Activated naive CD4-positive, alpha-beta T cell treated with anti-CD3 and anti-CD28 coated beads, Interleukin-2, amount 10 ng/mL, durations not matched to agents 7 days and 5 days (primary cell): ENCODE data around the gene HAPSTR1.
A peak's percentile ranks its signal among the peaks of the same experiment; 100 is the strongest.

Experiments used
- CTCF ChIA-PET: fragments of 350-600 bp; sonication (Branson Sonifier 250); formaldehyde crosslinking; loops from one replicate; lab custom pipeline; 2021; ENCODE audit warnings: antibody characterized with exemption; lab: Charles Lee
- DNase-seq: peaks from one replicate; pipeline ENCODE4 v3.0.0-alpha.2; 2020
- H3K27ac Mint-ChIP-seq: one replicate; pipeline ENCODE4 v1.8.0; 2021; ENCODE audit warnings: mild to moderate bottlenecking, moderate library complexity, mixed read lengths
- H3K27me3 Mint-ChIP-seq: one replicate; pipeline ENCODE4 v1.8.0; 2021; ENCODE audit warnings: mild to moderate bottlenecking, mixed read lengths
- H3K36me3 Mint-ChIP-seq: one replicate; pipeline ENCODE4 v1.8.0; 2021; ENCODE audit warnings: mixed read lengths
- H3K4me1 Mint-ChIP-seq: one replicate; pipeline ENCODE4 v1.8.0; 2021; ENCODE audit warnings: mixed read lengths
- H3K4me3 Mint-ChIP-seq: one replicate; pipeline ENCODE4 v1.8.0; 2021; ENCODE audit warnings: mild to moderate bottlenecking, moderate library complexity, mixed read lengths
- H3K9me3 Mint-ChIP-seq: one replicate; pipeline ENCODE4 v1.8.0; 2021; ENCODE audit warnings: mixed read lengths

HAPSTR1 gene

GRCh38 chr16:9112844-9113186 lies 21.4 kb downstream of the HAPSTR1 start:
- Mint-ChIP-seq H3K9me3 (no peaks in the 10 kb centered on the region), H3K36me3 (peaks cover 71% of the 10 kb centered on the region), H3K27ac (no peak overlapping the region), H3K27me3 (no peaks in the 10 kb centered on the region), H3K4me3 (no peak overlapping the region), H3K4me1 (peaks cover 56% of the 10 kb centered on the region)
- CTCF ChIA-PET, result no interaction called here
- no peak for DNase-seq

GRCh38 chr16:9113707-9114106 lies 22.3 kb downstream of the HAPSTR1 start:
- H3K9me3 Mint-ChIP-seq, result no peaks in the 10 kb centered on the region
- no peak overlapping the region for H3K4me3 Mint-ChIP-seq
- DNase-seq, result no peak
- peaks cover 71% of the 10 kb centered on the region for H3K36me3 Mint-ChIP-seq
- CTCF ChIA-PET, result no interaction called here
- peak overlapping the region; percentile 67 for H3K27ac Mint-ChIP-seq
- peaks cover 54% of the 10 kb centered on the region for H3K4me1 Mint-ChIP-seq
- H3K27me3 Mint-ChIP-seq, result no peaks in the 10 kb centered on the region

GRCh38 chr16:9114112-9114511 lies 22.7 kb downstream of the HAPSTR1 start:
- peaks cover 71% of the 10 kb centered on the region for H3K36me3 Mint-ChIP-seq
- no peak overlapping the region for H3K4me3 Mint-ChIP-seq
- H3K27me3 Mint-ChIP-seq, result no peaks in the 10 kb centered on the region
- H3K4me1 Mint-ChIP-seq, result peaks cover 50% of the 10 kb centered on the region
- CTCF ChIA-PET, result interaction anchor here (1.1 kb wide), 1 partner anchor 12 kb away, joined by 3 read pairs; no protein-coding TSS in a partner anchor
- peak overlapping the region; percentile 67 for H3K27ac Mint-ChIP-seq
- no peaks in the 10 kb centered on the region for H3K9me3 Mint-ChIP-seq
- no peak for DNase-seq

GRCh38 chr16:9114842-9115241 lies 23.4 kb downstream of the HAPSTR1 start:
- Mint-ChIP-seq H3K27ac (no peak overlapping the region), H3K4me3 (no peak overlapping the region), H3K36me3 (peaks cover 69% of the 10 kb centered on the region), H3K27me3 (no peaks in the 10 kb centered on the region), H3K9me3 (no peaks in the 10 kb centered on the region), H3K4me1 (peaks cover 44% of the 10 kb centered on the region)
- DNase-seq, result no peak
- CTCF ChIA-PET, result interaction anchor here (1.1 kb wide), 1 partner anchor 13 kb away, joined by 3 read pairs; no protein-coding TSS in a partner anchor

GRCh38 chr16:9115277-9115676 lies 23.8 kb downstream of the HAPSTR1 start:
- CTCF ChIA-PET, result interaction anchor here (1.1 kb wide), 1 partner anchor 13 kb away, joined by 3 read pairs; no protein-coding TSS in a partner anchor
- H3K4me1 Mint-ChIP-seq, result peaks cover 39% of the 10 kb centered on the region

GRCh38 chr16:9116141-9116540 lies 24.7 kb downstream of the HAPSTR1 start:
- H3K27ac Mint-ChIP-seq, result no peak overlapping the region
- H3K4me3 Mint-ChIP-seq, result no peak overlapping the region
- no peak for DNase-seq
- H3K4me1 Mint-ChIP-seq, result peaks cover 32% of the 10 kb centered on the region
- no peaks in the 10 kb centered on the region for H3K9me3 Mint-ChIP-seq
- no peaks in the 10 kb centered on the region for H3K27me3 Mint-ChIP-seq
- H3K36me3 Mint-ChIP-seq, result peaks cover 67% of the 10 kb centered on the region
- CTCF ChIA-PET, result no interaction called here

More at GRCh38 chr16:9115277-9115676, 23.8 kb downstream of the HAPSTR1 start:
- Mint-ChIP-seq H3K9me3 (no peaks in the 10 kb centered on the region), H3K36me3 (peaks cover 68% of the 10 kb centered on the region), H3K27me3 (no peaks in the 10 kb centered on the region), H3K27ac (no peak overlapping the region), H3K4me3 (no peak overlapping the region)
- DNase-seq, result no peak

- no peak for DNase-seq
- H3K4me1 Mint-ChIP-seq, result peaks cover 25% of the 10 kb centered on the region
- no peak overlapping the region for H3K4me3 Mint-ChIP-seq
- no peaks in the 10 kb centered on the region for H3K9me3 Mint-ChIP-seq
- H3K27me3 Mint-ChIP-seq, result no peaks in the 10 kb centered on the region
- H3K36me3 Mint-ChIP-seq, result peaks cover 65% of the 10 kb centered on the region
- CTCF ChIA-PET, result interaction anchor here (1.6 kb wide), 1 partner anchor 21 kb away, joined by 6 read pairs; no protein-coding TSS in a partner anchor
- no peak overlapping the region for H3K27ac Mint-ChIP-seq
Measured at GRCh38 chr16:9118170-9118569, 26.7 kb downstream of the HAPSTR1 start.

- no peak for DNase-seq
- no peaks in the 10 kb centered on the region for H3K9me3 Mint-ChIP-seq
- CTCF ChIA-PET, result interaction anchor here (1.0 kb wide), 1 partner anchor 111 kb away, joined by 3 read pairs; no protein-coding TSS in a partner anchor
- no peaks in the 10 kb centered on the region for H3K27me3 Mint-ChIP-seq
- H3K4me3 Mint-ChIP-seq, result no peak overlapping the region
- peaks cover 17% of the 10 kb centered on the region for H3K4me1 Mint-ChIP-seq
- H3K36me3 Mint-ChIP-seq, result peaks cover 60% of the 10 kb centered on the region
- no peak overlapping the region for H3K27ac Mint-ChIP-seq
Measured at GRCh38 chr16:9119795-9120194, 28.4 kb downstream of the HAPSTR1 start.

- CTCF ChIA-PET, result no interaction called here
- H3K4me1 Mint-ChIP-seq, result peaks cover 29% of the 10 kb centered on the region
- no peaks in the 10 kb centered on the region for H3K27me3 Mint-ChIP-seq
- H3K36me3 Mint-ChIP-seq, result peaks cover 38% of the 10 kb centered on the region
- DNase-seq, result no peak
- no peaks in the 10 kb centered on the region for H3K9me3 Mint-ChIP-seq
- no peak overlapping the region for H3K4me3 Mint-ChIP-seq
- H3K27ac Mint-ChIP-seq, result no peak overlapping the region
Measured at GRCh38 chr16:9122342-9122741, 30.9 kb downstream of the HAPSTR1 start.

- Mint-ChIP-seq H3K9me3 (no peaks in the 10 kb centered on the region), H3K27ac (no peak overlapping the region), H3K36me3 (peaks cover 31% of the 10 kb centered on the region), H3K4me3 (no peak overlapping the region), H3K4me1 (peaks cover 35% of the 10 kb centered on the region), H3K27me3 (no peaks in the 10 kb centered on the region)
- DNase-seq, result no peak
- CTCF ChIA-PET, result no interaction called here
Measured at GRCh38 chr16:9122969-9123368, 31.5 kb downstream of the HAPSTR1 start.

- Mint-ChIP-seq H3K27ac (no peak overlapping the region), H3K4me1 (peaks cover 40% of the 10 kb centered on the region), H3K27me3 (no peaks in the 10 kb centered on the region), H3K36me3 (peaks cover 30% of the 10 kb centered on the region), H3K9me3 (no peaks in the 10 kb centered on the region), H3K4me3 (no peak overlapping the region)
- CTCF ChIA-PET, result no interaction called here
- no peak for DNase-seq
Measured at GRCh38 chr16:9123401-9123800, 32.0 kb downstream of the HAPSTR1 start.

GRCh38 chr16:9123871-9124270 lies 32.4 kb downstream of the HAPSTR1 start:
- H3K9me3 Mint-ChIP-seq, result no peaks in the 10 kb centered on the region
- CTCF ChIA-PET, result interaction anchor here (1.9 kb wide), 1 partner anchor 15 kb away, joined by 10 read pairs; no protein-coding TSS in a partner anchor
- H3K4me1 Mint-ChIP-seq, result peaks cover 44% of the 10 kb centered on the region
- no peak overlapping the region for H3K27ac Mint-ChIP-seq
- no peak overlapping the region for H3K4me3 Mint-ChIP-seq
- peaks cover 27% of the 10 kb centered on the region for H3K36me3 Mint-ChIP-seq
- DNase-seq, result no peak
- H3K27me3 Mint-ChIP-seq, result no peaks in the 10 kb centered on the region

- no peak for DNase-seq
- H3K9me3 Mint-ChIP-seq, result no peaks in the 10 kb centered on the region
- H3K36me3 Mint-ChIP-seq, result peaks cover 25% of the 10 kb centered on the region
- peak overlapping the region; percentile 42 for H3K27ac Mint-ChIP-seq
- H3K4me1 Mint-ChIP-seq, result peaks cover 46% of the 10 kb centered on the region
- CTCF ChIA-PET, result interaction anchor here (1.9 kb wide), 1 partner anchor 14 kb away, joined by 10 read pairs; no protein-coding TSS in a partner anchor
- no peaks in the 10 kb centered on the region for H3K27me3 Mint-ChIP-seq
- H3K4me3 Mint-ChIP-seq, result no peak overlapping the region
Measured at GRCh38 chr16:9124444-9124843, 33.0 kb downstream of the HAPSTR1 start.

GRCh38 chr16:9124908-9125584 lies 33.6 kb downstream of the HAPSTR1 start:
- Mint-ChIP-seq H3K36me3 (peaks cover 19% of the 10 kb centered on the region), H3K27ac (no peak overlapping the region), H3K4me1 (peaks cover 46% of the 10 kb centered on the region), H3K4me3 (no peak overlapping the region), H3K27me3 (no peaks in the 10 kb centered on the region), H3K9me3 (no peaks in the 10 kb centered on the region)
- DNase-seq, result no peak
- CTCF ChIA-PET, result interaction anchor here (1.9 kb wide), 1 partner anchor 14 kb away, joined by 10 read pairs; no protein-coding TSS in a partner anchor
